ENCODE data around the gene WWOX.

Gene WWOX

DNA sequence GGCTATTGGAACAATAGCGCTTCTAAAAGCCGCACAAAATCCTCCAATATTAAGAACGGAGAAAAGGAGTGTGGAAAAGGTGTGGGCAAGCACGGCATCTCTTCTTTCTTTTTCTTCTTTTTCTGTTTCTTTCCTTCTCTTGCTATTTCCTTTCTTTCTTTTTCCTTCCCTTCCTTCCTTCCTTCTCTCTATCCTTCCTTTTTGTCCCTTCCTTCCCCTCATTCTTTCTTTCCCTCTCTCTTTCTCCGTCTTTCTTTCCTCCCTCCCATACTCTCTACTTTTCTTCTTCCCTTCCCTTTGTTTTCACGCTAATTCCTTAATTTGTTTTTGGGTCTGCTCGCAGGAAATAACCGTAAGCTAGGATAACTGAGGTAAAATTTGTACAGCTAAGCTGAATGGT, 1022.9 kb downstream of the WWOX start:
- H3K4me3 ChIP-seq (ENCODE audit: control insufficient read depth, low read depth, low read length) = no peak overlapping the region
- DNase-seq (ENCODE audit: low read depth) = no peak
- TF ChIP-seq, protein P1, sequence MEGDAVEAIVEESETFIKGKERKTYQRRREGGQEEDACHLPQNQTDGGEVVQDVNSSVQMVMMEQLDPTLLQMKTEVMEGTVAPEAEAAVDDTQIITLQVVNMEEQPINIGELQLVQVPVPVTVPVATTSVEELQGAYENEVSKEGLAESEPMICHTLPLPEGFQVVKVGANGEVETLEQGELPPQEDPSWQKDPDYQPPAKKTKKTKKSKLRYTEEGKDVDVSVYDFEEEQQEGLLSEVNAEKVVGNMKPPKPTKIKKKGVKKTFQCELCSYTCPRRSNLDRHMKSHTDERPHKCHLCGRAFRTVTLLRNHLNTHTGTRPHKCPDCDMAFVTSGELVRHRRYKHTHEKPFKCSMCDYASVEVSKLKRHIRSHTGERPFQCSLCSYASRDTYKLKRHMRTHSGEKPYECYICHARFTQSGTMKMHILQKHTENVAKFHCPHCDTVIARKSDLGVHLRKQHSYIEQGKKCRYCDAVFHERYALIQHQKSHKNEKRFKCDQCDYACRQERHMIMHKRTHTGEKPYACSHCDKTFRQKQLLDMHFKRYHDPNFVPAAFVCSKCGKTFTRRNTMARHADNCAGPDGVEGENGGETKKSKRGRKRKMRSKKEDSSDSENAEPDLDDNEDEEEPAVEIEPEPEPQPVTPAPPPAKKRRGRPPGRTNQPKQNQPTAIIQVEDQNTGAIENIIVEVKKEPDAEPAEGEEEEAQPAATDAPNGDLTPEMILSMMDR (IDR thresholded peaks at IDR 0.05; ENCODE audit: control insufficient read depth, insufficient read depth, low read depth, low read length, missing control alignments) = no peak

DNA sequence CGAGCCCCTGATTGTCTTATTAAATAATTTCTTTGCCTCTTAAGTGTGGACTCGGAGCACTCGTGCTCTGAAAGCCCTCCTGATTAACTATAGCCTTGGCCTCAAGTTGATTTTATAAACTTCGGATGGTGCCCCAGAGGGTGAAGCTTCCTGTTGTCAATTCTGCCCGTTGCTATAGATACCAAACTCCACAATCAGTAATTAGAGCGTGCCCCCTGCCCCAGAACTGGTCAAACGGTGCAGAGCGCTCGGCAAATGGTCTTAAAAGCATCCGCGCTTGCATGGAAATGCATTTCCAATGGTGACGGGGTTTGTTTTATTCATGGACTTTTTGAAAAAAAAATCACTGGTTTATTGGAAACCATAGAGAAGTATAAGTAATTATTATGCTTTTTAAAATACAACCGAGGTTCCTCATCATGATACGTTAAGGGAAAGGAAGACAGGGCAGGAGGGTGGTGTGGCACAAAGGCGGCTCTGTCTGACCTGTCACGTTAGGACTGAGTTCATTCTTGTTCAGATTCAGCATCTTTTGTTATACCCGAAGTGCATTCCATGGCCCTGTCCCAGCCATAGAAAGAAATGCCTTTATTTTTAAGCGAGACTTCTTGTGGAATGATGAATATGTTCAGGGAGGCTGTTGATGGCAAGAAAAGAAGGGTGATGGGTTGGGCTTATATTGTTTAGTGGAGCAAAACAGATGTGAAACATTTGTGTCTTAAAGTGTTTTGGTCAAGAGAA, 1024.7 kb downstream of the WWOX start:
- TF ChIP-seq, protein P1 (IDR thresholded peaks at IDR 0.05; ENCODE audit: control insufficient read depth, insufficient read depth, low read depth, low read length, missing control alignments) = no peak
- no peak for DNase-seq (ENCODE audit: low read depth)

GRCh38 chr16:79127766-79128165, 1028.3 kb downstream of the WWOX start:
- no peak overlapping the region for H3K4me3 ChIP-seq (ENCODE audit: control insufficient read depth, low read depth, low read length)
- DNase-seq (ENCODE audit: low read depth) = no peak

More for the DNA sequence above, 1024.7 kb downstream of the WWOX start:
- H3K4me3 ChIP-seq (ENCODE audit: control insufficient read depth, low read depth, low read length) = no peak overlapping the region

DNA sequence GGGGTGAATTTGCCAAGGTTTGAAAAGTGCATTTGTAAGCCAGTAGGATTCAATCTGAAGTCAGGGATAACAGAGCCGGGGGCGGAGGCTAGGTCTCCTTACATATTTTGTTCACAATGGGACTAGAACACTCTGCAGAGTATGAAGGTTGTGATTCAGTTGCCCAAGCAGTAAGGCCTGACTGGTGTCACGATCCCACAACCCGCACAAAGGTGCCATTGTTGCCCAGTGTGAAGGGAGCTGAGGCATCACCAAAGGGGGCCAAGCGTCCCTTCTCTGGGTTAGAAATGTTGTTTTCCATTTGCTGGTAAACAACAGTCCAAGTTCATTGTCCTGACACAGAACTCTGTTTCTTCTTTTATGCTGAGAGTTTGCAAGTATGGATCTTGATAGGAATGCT, 1029.3 kb downstream of the WWOX start:
- no peak overlapping the region for H3K4me3 ChIP-seq (ENCODE audit: control insufficient read depth, low read depth, low read length)
- TF ChIP-seq, protein P1 (IDR thresholded peaks at IDR 0.05; ENCODE audit: control insufficient read depth, insufficient read depth, low read depth, low read length, missing control alignments) = no peak
- no peak for DNase-seq (ENCODE audit: low read depth)

More at GRCh38 chr16:79127766-79128165, 1028.3 kb downstream of the WWOX start:
- TF ChIP-seq, protein P1 (IDR thresholded peaks at IDR 0.05; ENCODE audit: control insufficient read depth, insufficient read depth, low read depth, low read length, missing control alignments) = no peak

DNA sequence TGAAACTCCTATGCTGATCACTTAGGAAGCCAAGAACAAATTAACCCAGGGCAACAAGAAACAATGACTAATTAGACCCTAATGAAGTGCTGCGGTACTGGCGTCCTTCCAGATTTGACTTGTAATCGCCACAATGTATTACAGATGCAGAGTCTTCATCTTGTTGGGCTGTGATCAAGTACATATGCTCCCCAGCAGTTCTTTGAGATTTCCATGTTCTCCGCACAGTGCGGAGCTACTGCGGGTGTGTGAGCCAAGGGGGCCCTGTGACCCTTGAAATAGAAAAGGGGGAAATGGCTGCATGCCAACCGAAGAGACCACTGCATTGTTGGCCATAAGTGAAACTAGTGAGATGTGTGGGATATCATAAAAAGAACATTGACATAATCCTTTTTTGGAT, 1031.2 kb downstream of the WWOX start:
- DNase-seq (ENCODE audit: low read depth) = no peak
- H3K4me3 ChIP-seq (ENCODE audit: control insufficient read depth, low read depth, low read length) = no peak overlapping the region
- TF ChIP-seq, protein P1 (IDR thresholded peaks at IDR 0.05; ENCODE audit: control insufficient read depth, insufficient read depth, low read depth, low read length, missing control alignments) = no peak

- H3K4me3 ChIP-seq (ENCODE audit: control insufficient read depth, low read depth, low read length) = no peak overlapping the region
- DNase-seq (ENCODE audit: low read depth) = no peak
- TF ChIP-seq, protein P1 (IDR thresholded peaks at IDR 0.05; ENCODE audit: control insufficient read depth, insufficient read depth, low read depth, low read length, missing control alignments) = no peak
These were observed 1032.0 kb downstream of the WWOX start for GRCh38 chr16:79131321-79132075.
